ENCODE results near the gene MGMT.

The MGMT gene

DNA sequence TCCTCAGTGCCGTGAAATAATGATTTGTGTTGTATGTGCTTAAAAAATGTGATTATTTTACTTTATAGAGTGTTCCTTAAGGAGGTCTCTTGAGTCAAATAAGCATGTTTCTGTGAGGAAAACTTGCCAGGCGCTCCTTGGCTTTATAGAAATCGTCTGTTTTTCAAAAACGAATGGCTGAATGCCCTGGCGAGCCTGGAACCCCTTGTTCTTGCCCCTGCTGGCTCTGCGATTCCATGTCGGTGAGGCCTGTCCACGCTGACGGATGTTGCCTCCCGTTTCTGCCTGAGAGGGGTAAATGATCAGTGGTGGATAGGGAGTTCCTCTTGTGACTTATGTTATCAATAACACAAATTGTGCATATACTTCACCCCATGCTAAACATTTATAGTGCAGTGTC, 75.5 kb downstream of the MGMT start:
- no peak for DNase-seq (ENCODE audit: low read depth, low spot score)
- H3K4me3 ChIP-seq (ENCODE audit: insufficient read length, low read depth): no peak overlapping the region
- no peak for TF ChIP-seq ZNF274 (IDR thresholded peaks at IDR 0.05; ENCODE audit: low read depth, low read length)
- no peak for TF ChIP-seq SUZ12 (IDR thresholded peaks at IDR 0.05; ENCODE audit: extremely low read depth, insufficient read depth, insufficient read length)
- no peak for TF ChIP-seq YY1 (IDR thresholded peaks at IDR 0.05; ENCODE audit: insufficient read depth, insufficient read length)
- H3K9me3 ChIP-seq (ENCODE audit: insufficient read depth, low read length): no peaks in the 10 kb centered on the region
- H3K27me3 ChIP-seq (ENCODE audit: insufficient read depth, insufficient read length): no peaks in the 10 kb centered on the region
- H3K9ac ChIP-seq (ENCODE audit: insufficient read length, low read depth): no peak overlapping the region
- no peaks in the 10 kb centered on the region for H3K36me3 ChIP-seq (ENCODE audit: insufficient read depth, insufficient read length, low read length)
- H3K4me1 ChIP-seq (ENCODE audit: insufficient read depth, insufficient read length): no peaks in the 10 kb centered on the region

DNA sequence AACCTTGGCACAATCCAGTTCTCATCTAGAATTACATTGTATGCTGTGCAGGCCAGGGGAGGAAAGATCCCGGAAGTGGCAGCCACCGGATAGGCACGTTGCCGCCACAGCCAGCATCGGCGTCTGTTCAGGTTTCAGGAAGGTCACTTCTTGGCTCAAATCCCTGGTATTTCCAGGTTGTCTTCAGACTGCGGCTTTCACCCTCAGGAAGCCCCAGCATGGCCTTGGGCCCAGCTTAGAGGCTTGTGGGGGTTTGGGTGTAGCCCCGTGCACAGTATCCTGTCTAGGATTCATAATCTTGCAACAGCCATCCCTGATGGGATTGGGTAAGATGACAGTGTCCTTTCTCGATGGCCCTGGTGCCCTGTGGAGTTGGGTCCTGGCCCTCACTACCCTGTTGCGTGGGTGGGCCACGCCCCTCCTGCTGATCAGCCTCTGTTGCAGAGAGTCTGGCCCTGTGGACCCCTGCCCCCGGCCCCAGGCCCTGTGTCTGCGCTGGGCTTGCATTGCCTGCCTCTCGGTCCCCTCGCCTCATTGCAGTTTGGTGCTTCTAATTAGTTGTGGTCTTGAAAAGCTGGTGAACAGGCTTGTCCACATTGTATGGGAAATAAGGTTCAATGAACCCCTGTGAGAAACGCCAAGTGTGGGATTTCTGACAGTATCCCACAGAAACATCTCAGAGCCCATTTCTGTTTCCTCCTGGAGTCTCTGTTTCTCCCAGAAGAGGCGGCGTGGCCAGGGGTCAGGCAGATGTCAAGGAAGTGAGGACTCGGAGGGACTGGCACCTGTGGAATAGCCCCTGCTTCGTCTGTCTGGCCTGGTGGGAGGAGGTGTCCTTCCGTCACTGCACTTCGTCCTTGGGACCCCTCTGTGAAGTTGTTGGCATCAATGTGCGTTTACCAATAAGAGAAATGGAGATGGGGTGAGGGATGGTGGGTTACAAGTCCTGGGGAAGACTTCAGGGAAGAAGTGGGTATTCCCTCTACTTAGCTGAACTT, 77.5 kb downstream of the MGMT start:
- Histone ChIP-seq H3K36me3 (ENCODE audit: insufficient read depth, insufficient read length, low read length) (no peaks in the 10 kb centered on the region), H3K4me3 (ENCODE audit: insufficient read length, low read depth) (no peak overlapping the region), H3K27me3 (ENCODE audit: insufficient read depth, insufficient read length) (no peaks in the 10 kb centered on the region), H3K9ac (ENCODE audit: insufficient read length, low read depth) (no peak overlapping the region), H3K4me1 (ENCODE audit: insufficient read depth, insufficient read length) (no peaks in the 10 kb centered on the region), H3K9me3 (ENCODE audit: insufficient read depth, low read length) (no peaks in the 10 kb centered on the region)
- TF ChIP-seq YY1 (IDR thresholded peaks at IDR 0.05; ENCODE audit: insufficient read depth, insufficient read length): no peak
- TF ChIP-seq ZNF274 (IDR thresholded peaks at IDR 0.05; ENCODE audit: low read depth, low read length): no peak
- TF ChIP-seq SUZ12 (IDR thresholded peaks at IDR 0.05; ENCODE audit: extremely low read depth, insufficient read depth, insufficient read length): no peak
- no peak for DNase-seq (ENCODE audit: low read depth, low spot score)

DNA sequence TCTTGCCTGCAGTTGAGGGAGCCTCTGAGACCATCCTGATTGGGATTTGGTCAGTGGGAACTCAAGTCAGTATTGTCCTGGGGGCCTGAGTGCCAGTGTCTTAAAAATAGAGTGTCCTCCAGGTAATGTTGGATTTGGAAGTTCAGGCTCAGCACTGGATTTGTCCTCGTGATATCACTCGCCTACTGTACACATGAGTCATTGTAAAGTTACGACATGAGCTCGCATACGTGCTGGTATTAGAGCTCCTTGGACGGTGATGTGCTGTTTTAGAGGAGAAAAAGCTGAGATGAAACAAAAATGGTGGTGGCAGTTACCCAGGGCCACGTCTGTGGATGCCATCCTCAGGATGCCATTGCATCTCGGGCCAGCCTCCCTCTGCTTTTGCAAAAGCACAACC, 78.2 kb downstream of the MGMT start:
- Histone ChIP-seq H3K4me1 (ENCODE audit: insufficient read depth, insufficient read length) (no peaks in the 10 kb centered on the region), H3K4me3 (ENCODE audit: insufficient read length, low read depth) (no peak overlapping the region), H3K9ac (ENCODE audit: insufficient read length, low read depth) (no peak overlapping the region), H3K9me3 (ENCODE audit: insufficient read depth, low read length) (no peaks in the 10 kb centered on the region), H3K36me3 (ENCODE audit: insufficient read depth, insufficient read length, low read length) (no peaks in the 10 kb centered on the region), H3K27me3 (ENCODE audit: insufficient read depth, insufficient read length) (no peaks in the 10 kb centered on the region)
- DNase-seq (ENCODE audit: low read depth, low spot score): no peak
- TF ChIP-seq SUZ12 (IDR thresholded peaks at IDR 0.05; ENCODE audit: extremely low read depth, insufficient read depth, insufficient read length): no peak
- no peak for TF ChIP-seq YY1 (IDR thresholded peaks at IDR 0.05; ENCODE audit: insufficient read depth, insufficient read length)
- no peak for TF ChIP-seq ZNF274 (IDR thresholded peaks at IDR 0.05; ENCODE audit: low read depth, low read length)

DNA sequence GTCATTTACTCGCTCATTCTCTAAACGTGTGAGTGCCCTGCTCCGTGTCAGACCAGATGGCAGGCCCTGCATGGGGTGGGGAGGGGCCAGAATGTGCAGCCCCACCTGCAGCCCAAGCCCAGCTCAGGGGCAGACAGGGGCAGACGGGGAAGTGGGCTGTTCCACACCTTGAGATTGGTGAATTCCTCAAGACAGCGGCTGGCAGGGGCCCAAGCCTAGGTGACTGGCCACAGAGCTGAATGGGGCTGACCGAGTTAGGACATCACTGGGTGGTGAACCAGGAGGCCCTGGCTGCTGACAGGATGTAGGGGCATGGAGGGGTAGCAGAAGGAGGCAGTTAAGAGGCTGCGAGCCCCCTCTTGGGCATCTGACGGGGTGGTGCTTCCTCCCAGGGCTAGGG, 79.1 kb downstream of the MGMT start:
- H3K36me3 ChIP-seq (ENCODE audit: insufficient read depth, insufficient read length, low read length): no peaks in the 10 kb centered on the region
- H3K9ac ChIP-seq (ENCODE audit: insufficient read length, low read depth): no peak overlapping the region
- H3K27me3 ChIP-seq (ENCODE audit: insufficient read depth, insufficient read length): no peaks in the 10 kb centered on the region
- no peak for DNase-seq (ENCODE audit: low read depth, low spot score)
- TF ChIP-seq SUZ12 (IDR thresholded peaks at IDR 0.05; ENCODE audit: extremely low read depth, insufficient read depth, insufficient read length) (no peak), ZNF274 (IDR thresholded peaks at IDR 0.05; ENCODE audit: low read depth, low read length) (no peak), YY1 (IDR thresholded peaks at IDR 0.05; ENCODE audit: insufficient read depth, insufficient read length) (no peak)
- no peak overlapping the region for H3K4me3 ChIP-seq (ENCODE audit: insufficient read length, low read depth)
- no peaks in the 10 kb centered on the region for H3K4me1 ChIP-seq (ENCODE audit: insufficient read depth, insufficient read length)
- H3K9me3 ChIP-seq (ENCODE audit: insufficient read depth, low read length): no peaks in the 10 kb centered on the region

DNA sequence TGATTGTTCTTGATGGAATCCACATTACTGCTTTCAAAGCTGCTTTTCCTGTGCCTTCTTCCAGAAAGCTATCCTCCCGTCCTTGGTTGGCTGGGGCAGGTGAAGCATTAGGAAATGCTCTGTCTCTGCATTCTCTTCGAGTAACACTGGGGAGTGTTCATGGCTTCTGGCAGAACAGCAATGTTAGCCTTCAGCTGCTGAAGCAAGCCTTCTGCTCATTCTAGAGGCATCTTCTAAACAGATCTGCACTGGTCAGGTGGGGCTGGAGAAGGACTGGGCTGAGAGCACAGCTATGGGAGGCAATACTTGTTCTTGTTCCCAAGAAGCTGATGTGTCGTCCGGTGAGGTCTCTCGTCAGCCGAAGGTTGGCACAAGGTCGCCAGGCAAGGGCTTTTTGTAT, 80.6 kb downstream of the MGMT start:
- H3K9ac ChIP-seq (ENCODE audit: insufficient read length, low read depth): no peak overlapping the region
- no peak for TF ChIP-seq SUZ12 (IDR thresholded peaks at IDR 0.05; ENCODE audit: extremely low read depth, insufficient read depth, insufficient read length)
- no peak for TF ChIP-seq YY1 (IDR thresholded peaks at IDR 0.05; ENCODE audit: insufficient read depth, insufficient read length)
- no peak for TF ChIP-seq ZNF274 (IDR thresholded peaks at IDR 0.05; ENCODE audit: low read depth, low read length)
- H3K4me1 ChIP-seq (ENCODE audit: insufficient read depth, insufficient read length): no peaks in the 10 kb centered on the region

DNA sequence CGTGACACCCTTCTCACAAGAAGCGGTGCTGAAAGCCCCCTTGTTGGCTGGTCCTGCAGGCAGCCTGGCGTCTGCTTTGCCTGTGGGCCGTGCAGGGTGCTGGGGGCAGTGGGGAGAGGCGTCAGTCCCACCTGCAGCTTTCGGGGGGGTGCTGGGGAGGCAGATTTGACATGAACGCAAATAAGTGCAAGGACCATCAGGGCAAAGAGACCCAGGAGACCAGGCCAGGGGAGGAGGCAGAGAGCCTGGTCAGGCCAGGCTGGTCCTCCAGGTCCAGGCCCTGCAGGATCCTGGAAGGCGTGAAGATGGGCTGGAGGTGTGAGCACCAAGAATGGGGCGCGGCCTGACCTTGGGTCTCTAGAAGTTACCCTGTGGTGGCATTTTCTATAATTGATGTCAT, 81.6 kb downstream of the MGMT start:
- Histone ChIP-seq H3K27me3 (ENCODE audit: insufficient read depth, insufficient read length) (no peaks in the 10 kb centered on the region), H3K9ac (ENCODE audit: insufficient read length, low read depth) (no peak overlapping the region), H3K4me3 (ENCODE audit: insufficient read length, low read depth) (no peak overlapping the region), H3K4me1 (ENCODE audit: insufficient read depth, insufficient read length) (no peaks in the 10 kb centered on the region), H3K9me3 (ENCODE audit: insufficient read depth, low read length) (no peaks in the 10 kb centered on the region), H3K36me3 (ENCODE audit: insufficient read depth, insufficient read length, low read length) (no peaks in the 10 kb centered on the region)
- DNase-seq (ENCODE audit: low read depth, low spot score): no peak
- TF ChIP-seq YY1 (IDR thresholded peaks at IDR 0.05; ENCODE audit: insufficient read depth, insufficient read length): no peak
- no peak for TF ChIP-seq SUZ12 (IDR thresholded peaks at IDR 0.05; ENCODE audit: extremely low read depth, insufficient read depth, insufficient read length)
- no peak for TF ChIP-seq ZNF274 (IDR thresholded peaks at IDR 0.05; ENCODE audit: low read depth, low read length)

More for the DNA sequence above, 80.6 kb downstream of the MGMT start:
- H3K4me3 ChIP-seq (ENCODE audit: insufficient read length, low read depth): no peak overlapping the region
- no peaks in the 10 kb centered on the region for H3K27me3 ChIP-seq (ENCODE audit: insufficient read depth, insufficient read length)
- no peaks in the 10 kb centered on the region for H3K9me3 ChIP-seq (ENCODE audit: insufficient read depth, low read length)
- DNase-seq (ENCODE audit: low read depth, low spot score): no peak
- no peaks in the 10 kb centered on the region for H3K36me3 ChIP-seq (ENCODE audit: insufficient read depth, insufficient read length, low read length)

DNA sequence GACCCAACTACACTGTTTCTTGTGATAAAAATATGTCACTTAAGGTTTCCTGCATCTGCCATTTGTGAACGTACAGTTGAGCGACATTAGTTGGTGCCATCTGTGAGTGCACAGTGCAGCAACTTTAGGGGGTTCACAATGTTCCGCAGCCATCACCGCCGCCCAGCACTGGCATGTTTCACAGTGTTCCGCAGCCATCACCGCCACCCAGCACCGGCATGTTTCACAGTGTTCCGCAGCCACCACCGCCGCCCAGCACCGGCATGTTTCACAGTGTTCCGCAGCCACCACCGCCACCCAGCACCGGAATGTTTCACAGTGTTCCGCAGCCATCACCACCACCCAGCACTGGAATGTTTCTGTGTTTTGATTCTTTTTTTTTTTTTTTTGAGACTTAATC, 83.0 kb downstream of the MGMT start:
- TF ChIP-seq ZNF274 (IDR thresholded peaks at IDR 0.05; ENCODE audit: low read depth, low read length) (no peak), YY1 (IDR thresholded peaks at IDR 0.05; ENCODE audit: insufficient read depth, insufficient read length) (no peak), SUZ12 (IDR thresholded peaks at IDR 0.05; ENCODE audit: extremely low read depth, insufficient read depth, insufficient read length) (no peak)
- H3K9ac ChIP-seq (ENCODE audit: insufficient read length, low read depth): no peak overlapping the region
- H3K9me3 ChIP-seq (ENCODE audit: insufficient read depth, low read length): no peaks in the 10 kb centered on the region
- DNase-seq (ENCODE audit: low read depth, low spot score): no peak
- no peak overlapping the region for H3K4me3 ChIP-seq (ENCODE audit: insufficient read length, low read depth)
- H3K4me1 ChIP-seq (ENCODE audit: insufficient read depth, insufficient read length): no peaks in the 10 kb centered on the region
- no peaks in the 10 kb centered on the region for H3K27me3 ChIP-seq (ENCODE audit: insufficient read depth, insufficient read length)
- H3K36me3 ChIP-seq (ENCODE audit: insufficient read depth, insufficient read length, low read length): no peaks in the 10 kb centered on the region
